Loucy (cell line): ENCODE data around the gene SYNGR3.

Experiments
- H2AFZ ChIP-seq: fragments of 200-600 bp; sonication (generic); 2 replicates; pipeline ENCODE4 v1.6.0; 2016; ENCODE audit warnings: antibody characterized with exemption, mild to moderate bottlenecking, low read length, moderate library complexity
- H3F3A ChIP-seq: fragments of 200-600 bp; 2 replicates; pipeline ENCODE4 v1.6.0; 2016; ENCODE audit warnings: antibody characterized with exemption, low read depth, mild to moderate bottlenecking
- H3K27me3 ChIP-seq: fragments of 200-600 bp; sonication (generic); 2 replicates; pipeline ENCODE4 v1.6.1; 2014; ENCODE audit warnings: low read length, mild to moderate bottlenecking; ENCODE audit not compliant: insufficient read depth, poor library complexity, severe bottlenecking
- H3K36me3 ChIP-seq: fragments of 200-600 bp; sonication (generic); 2 replicates; pipeline ENCODE4 v1.6.1; 2016; ENCODE audit warnings: low read length; ENCODE audit not compliant: insufficient read depth
- H3K4me1 ChIP-seq: fragments of 200-600 bp; sonication (generic); 2 replicates; pipeline ENCODE4 v1.5.1; 2014; ENCODE audit warnings: low read length, mild to moderate bottlenecking; ENCODE audit not compliant: insufficient read depth, poor library complexity, severe bottlenecking
- H3K4me2 ChIP-seq: fragments of 200-600 bp; sonication (generic); 2 replicates; pipeline ENCODE4 v1.6.0; 2014; ENCODE audit warnings: antibody characterized with exemption, low read length, low read depth, mild to moderate bottlenecking; ENCODE audit not compliant: poor library complexity, severe bottlenecking
- H3K4me3 ChIP-seq: fragments of 200-600 bp; sonication (generic); 2 replicates; pipeline ENCODE4 v1.5.1; 2014; ENCODE audit warnings: low read length, mild to moderate bottlenecking, mixed read lengths; ENCODE audit not compliant: poor library complexity, severe bottlenecking
- H3K79me2 ChIP-seq: fragments of 200-600 bp; sonication (generic); 2 replicates; pipeline ENCODE4 v1.6.1; 2014; ENCODE audit warnings: low read length; ENCODE audit not compliant: insufficient read depth
- H3K9ac ChIP-seq: fragments of 200-600 bp; sonication (generic); 2 replicates; pipeline ENCODE4 v1.6.0; 2014; ENCODE audit warnings: mild to moderate bottlenecking, low read depth, low read length, moderate library complexity; ENCODE audit not compliant: poor library complexity, severe bottlenecking
- H3K9me2 ChIP-seq: fragments of 200-600 bp; sonication (generic); replicated peaks from 2 replicates; pipeline ENCODE4 v1.6.1; 2016; ENCODE audit warnings: low read depth, low read length, mixed read lengths
- H3K9me3 ChIP-seq: fragments of 200-600 bp; sonication (generic); 2 replicates; pipeline ENCODE4 v1.6.1; 2014; ENCODE audit warnings: mild to moderate bottlenecking, antibody characterized with exemption, low read length, low read depth; ENCODE audit not compliant: insufficient read depth
- H4K20me1 ChIP-seq: fragments of 200-600 bp; sonication (generic); 2 replicates; pipeline ENCODE4 v1.6.0; 2014; ENCODE audit warnings: antibody characterized with exemption, low read length, mild to moderate bottlenecking; ENCODE audit not compliant: insufficient read depth, poor library complexity, severe bottlenecking
- CTCF ChIP-seq: fragments of 200-600 bp; sonication (generic); conservative IDR thresholded peaks from 2 replicates; pipeline ENCODE4 v1.5.1; 2014; ENCODE audit warnings: mild to moderate bottlenecking, antibody characterized with exemption, low read length
- EZH2phosphoT487 ChIP-seq: fragments of 200-600 bp; IDR thresholded peaks from 2 replicates; pipeline ENCODE4 v1.6.1; 2018; ENCODE audit warnings: antibody characterized with exemption, mild to moderate bottlenecking, moderate library complexity, borderline replicate concordance

SYNGR3 gene

GRCh38 chr16:1976951-1977874 lies 12.6 kb upstream of the SYNGR3 start:
- Histone ChIP-seq H3K9me2 (no peaks in the 10 kb centered on the region), H3K9ac (no peak overlapping the region), H3K27me3 (no peaks in the 10 kb centered on the region), H3K9me3 (no peaks in the 10 kb centered on the region), H3F3A (no peaks in the 10 kb centered on the region), H3K79me2 (peaks cover 16% of the 10 kb centered on the region; the same call in 1 of the 2 replicates), H4K20me1 (no peaks in the 10 kb centered on the region), H3K4me2 (no peak overlapping the region), H3K36me3 (no peaks in the 10 kb centered on the region), H2AFZ (no peak overlapping the region), H3K4me1 (no peaks in the 10 kb centered on the region), H3K4me3 (no peak overlapping the region)
- no peak for TF ChIP-seq CTCF
- TF ChIP-seq EZH2phosphoT487 = no peak

DNA sequence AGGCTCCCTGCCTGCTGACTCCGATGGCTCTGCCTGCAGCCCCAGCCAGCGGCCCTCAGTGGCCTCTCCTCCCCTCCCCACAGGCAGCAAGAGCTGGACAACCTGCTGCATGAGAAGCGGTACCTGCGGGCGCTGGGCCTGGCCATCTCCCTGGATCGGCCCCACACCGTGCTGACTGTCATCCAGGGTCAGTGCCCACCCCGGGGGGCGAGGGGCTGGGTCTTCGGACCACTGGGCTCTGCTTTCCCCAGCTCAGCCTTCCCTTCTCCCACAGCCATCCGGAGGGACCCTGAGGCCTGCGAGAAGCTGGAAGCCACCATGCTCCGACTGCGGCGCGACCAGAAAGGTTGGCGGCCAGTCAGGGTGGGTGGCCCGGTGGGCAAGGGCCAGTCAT lies 11.9 kb upstream of the SYNGR3 start:
- no peaks in the 10 kb centered on the region for H3K9me2 ChIP-seq
- no peak overlapping the region for H3K9ac ChIP-seq
- H3K4me1 ChIP-seq = no peaks in the 10 kb centered on the region
- H3K4me3 ChIP-seq = no peak overlapping the region
- no peaks in the 10 kb centered on the region for H3K36me3 ChIP-seq
- H3K9me3 ChIP-seq = no peaks in the 10 kb centered on the region
- TF ChIP-seq CTCF (no peak), EZH2phosphoT487 (no peak)
- no peak overlapping the region for H2AFZ ChIP-seq
- peaks cover 10% of the 10 kb centered on the region; the same call in 1 of the 2 replicates for H3K79me2 ChIP-seq
- H3K27me3 ChIP-seq = no peaks in the 10 kb centered on the region
- no peaks in the 10 kb centered on the region for H3F3A ChIP-seq
- no peaks in the 10 kb centered on the region for H4K20me1 ChIP-seq
- H3K4me2 ChIP-seq = no peak overlapping the region

- no peaks in the 10 kb centered on the region for H3K27me3 ChIP-seq
- H3F3A ChIP-seq = no peaks in the 10 kb centered on the region
- no peaks in the 10 kb centered on the region for H3K4me1 ChIP-seq
- no peak overlapping the region for H3K9ac ChIP-seq
- TF ChIP-seq EZH2phosphoT487 = no peak
- TF ChIP-seq CTCF = no peak
- H3K9me3 ChIP-seq = no peaks in the 10 kb centered on the region
- no peak overlapping the region for H2AFZ ChIP-seq
- no peak overlapping the region for H3K4me3 ChIP-seq
- H3K9me2 ChIP-seq = no peaks in the 10 kb centered on the region
- no peaks in the 10 kb centered on the region for H4K20me1 ChIP-seq
- peaks cover 3% of the 10 kb centered on the region; the same call in 1 of the 2 replicates for H3K79me2 ChIP-seq
- no peak overlapping the region for H3K4me2 ChIP-seq
- H3K36me3 ChIP-seq = no peaks in the 10 kb centered on the region
Measured at GRCh38 chr16:1978476-1979120, 11.2 kb upstream of the SYNGR3 start.
